HG02763 (cell line): ENCODE data around the gene BDKRB1.
"Not testable (repeated sequence)": the region's sequence is repeated elsewhere in the genome, so short reads cannot be mapped to it uniquely, and the experiment has no call there.

Experiments
- ATAC-seq: cut with Tn5 transposase; IDR thresholded peaks from one replicate; pipeline ENCODE4 v1.9.1; 2021; ENCODE audit warnings: mild to moderate bottlenecking, moderate library complexity; ENCODE audit not compliant: unreplicated experiment

Gene BDKRB1

GRCh38 chr14:96232506-96232905 lies 23.5 kb upstream of the BDKRB1 start:
- ATAC-seq = no peak

DNA sequence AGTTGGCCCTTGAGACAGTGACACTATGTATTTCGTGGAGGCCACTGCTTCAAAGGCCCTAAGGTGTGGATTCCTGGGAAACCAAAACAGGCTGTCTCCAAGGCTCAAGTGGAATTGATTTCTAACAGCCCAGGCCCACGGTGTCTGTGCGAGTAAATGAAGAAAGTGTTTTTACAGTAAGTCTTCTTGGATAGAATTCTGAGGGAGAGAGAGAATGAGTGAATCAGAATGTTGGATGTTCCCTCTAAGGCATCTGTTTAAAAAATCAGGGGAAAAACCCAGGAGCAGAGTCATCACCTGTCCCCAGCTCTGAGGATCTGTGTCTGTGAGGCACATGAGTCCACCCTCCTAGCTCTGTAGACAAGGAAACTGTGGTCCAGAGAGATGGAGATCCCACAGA lies 22.3 kb upstream of the BDKRB1 start:
- ATAC-seq = no peak

- ATAC-seq = no peak
Measured at GRCh38 chr14:96235426-96235825, 20.6 kb upstream of the BDKRB1 start.

DNA sequence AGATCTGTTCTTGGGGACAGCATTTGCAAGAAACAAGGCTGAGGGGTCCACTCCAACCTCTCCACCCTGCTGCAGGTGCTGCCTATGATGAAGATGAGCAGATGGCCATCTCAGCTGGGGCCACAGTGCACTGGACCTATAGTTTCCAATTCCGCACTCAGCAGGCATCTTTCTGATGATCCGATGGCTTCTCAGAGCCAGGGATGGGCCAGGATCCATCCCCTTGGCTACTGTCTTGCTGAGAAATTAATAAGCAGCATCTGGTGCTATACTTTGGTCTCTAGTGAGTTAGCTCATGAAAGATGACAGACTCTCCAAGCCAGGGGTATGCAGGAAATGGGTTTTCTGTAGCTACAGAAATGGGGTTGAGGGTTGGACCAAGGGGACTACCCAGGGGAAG lies 18.4 kb upstream of the BDKRB1 start:
- no peak for ATAC-seq

- no peak for ATAC-seq
Measured at GRCh38 chr14:96238676-96239265, 17.2 kb upstream of the BDKRB1 start.

- ATAC-seq = no peak
Measured at GRCh38 chr14:96239711-96240141, 16.3 kb upstream of the BDKRB1 start.

DNA sequence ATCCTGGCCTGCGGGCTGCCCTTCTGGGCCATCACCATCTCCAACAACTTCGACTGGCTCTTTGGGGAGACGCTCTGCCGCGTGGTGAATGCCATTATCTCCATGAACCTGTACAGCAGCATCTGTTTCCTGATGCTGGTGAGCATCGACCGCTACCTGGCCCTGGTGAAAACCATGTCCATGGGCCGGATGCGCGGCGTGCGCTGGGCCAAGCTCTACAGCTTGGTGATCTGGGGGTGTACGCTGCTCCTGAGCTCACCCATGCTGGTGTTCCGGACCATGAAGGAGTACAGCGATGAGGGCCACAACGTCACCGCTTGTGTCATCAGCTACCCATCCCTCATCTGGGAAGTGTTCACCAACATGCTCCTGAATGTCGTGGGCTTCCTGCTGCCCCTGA lies 15.4 kb upstream of the BDKRB1 start:
- no peak for ATAC-seq

DNA sequence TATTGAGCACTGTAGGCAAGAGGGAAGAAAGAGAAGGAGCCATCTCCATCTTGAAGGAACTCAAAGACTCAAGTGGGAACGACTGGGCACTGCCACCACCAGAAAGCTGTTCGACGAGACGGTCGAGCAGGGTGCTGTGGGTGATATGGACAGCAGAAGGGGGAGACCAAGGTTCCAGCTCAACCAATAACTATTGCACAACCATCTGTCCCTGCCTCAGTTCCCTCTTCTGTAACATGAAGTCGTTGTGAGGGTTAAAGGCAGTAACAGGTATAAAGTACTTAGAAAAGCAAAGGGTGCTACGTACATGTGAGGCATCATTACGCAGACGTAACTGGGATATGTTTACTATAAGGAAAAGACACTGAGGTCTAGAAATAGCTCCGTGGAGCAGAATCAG lies 13.9 kb upstream of the BDKRB1 start:
- no peak for ATAC-seq

DNA sequence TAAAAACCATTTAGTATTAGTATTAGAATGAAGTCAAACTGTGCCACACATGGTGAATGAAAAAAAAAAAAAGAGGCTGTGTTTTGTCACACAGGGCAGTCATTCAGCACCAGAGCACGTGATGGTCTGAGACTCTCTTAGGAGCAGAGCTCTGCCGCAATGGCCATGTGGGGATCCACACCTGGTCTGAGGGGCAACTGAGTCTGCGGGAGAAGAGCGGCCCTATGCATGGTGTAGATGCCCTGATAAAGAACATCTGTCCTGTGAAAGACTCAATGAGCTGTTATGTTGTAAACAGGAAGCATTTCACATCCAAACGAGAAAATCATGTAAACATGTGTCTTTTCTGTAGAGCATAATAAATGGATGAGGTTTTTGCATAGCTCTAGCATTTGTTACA lies 12.2 kb upstream of the BDKRB1 start:
- ATAC-seq = no peak

- ATAC-seq = not testable (repeated sequence)
Measured at GRCh38 chr14:96245074-96245473, 10.9 kb upstream of the BDKRB1 start.

- no peak for ATAC-seq
Measured at GRCh38 chr14:96245710-96246538, 10.1 kb upstream of the BDKRB1 start.

GRCh38 chr14:96246539-96246847 lies 9.5 kb upstream of the BDKRB1 start:
- ATAC-seq = no peak

- ATAC-seq = no peak
Measured at GRCh38 chr14:96247031-96247430, 9.0 kb upstream of the BDKRB1 start.

- ATAC-seq = no peak
Measured at GRCh38 chr14:96249029-96249428, 7.0 kb upstream of the BDKRB1 start.

DNA sequence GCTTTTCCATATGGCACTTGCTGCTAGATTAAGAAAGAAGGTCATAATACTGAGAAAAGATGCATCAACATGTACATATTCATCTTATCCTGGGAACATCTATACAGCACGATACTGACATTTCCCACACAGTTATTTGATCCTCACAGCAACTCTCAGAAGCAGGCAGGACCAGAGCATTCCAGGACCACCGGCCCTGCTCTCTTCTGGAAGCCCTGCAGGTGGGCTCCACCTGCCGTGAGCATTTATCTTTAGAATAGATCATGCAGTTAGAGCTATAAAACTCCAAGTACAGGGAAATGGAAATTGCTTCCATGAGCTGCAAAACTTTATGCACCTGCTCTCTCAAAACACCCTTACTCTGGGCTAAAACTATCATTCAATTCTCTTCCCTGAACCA lies 5.5 kb upstream of the BDKRB1 start:
- ATAC-seq = no peak

DNA sequence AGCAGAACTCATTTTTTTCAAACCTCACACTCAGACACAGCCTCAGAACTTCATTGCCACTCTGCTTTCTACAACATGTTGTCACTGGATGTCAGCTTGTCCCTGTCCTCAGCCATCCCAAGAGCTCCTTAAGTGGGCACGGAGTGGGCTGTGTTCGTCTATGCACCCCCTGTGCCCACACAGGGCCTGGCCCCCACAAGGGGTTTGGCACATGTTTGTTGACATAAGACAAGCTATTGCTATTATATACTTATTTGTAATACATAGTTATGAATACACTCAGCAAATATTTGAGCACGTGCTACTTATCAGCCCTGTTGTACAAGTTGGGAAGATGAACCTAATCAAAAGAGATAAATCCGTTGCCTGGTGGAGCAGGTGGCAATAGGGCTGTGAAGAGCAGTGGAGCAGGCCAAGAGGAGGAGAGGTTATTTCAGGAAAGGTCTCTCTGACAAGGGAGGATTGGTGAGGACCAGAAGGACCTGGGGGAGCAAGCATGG lies 4.3 kb upstream of the BDKRB1 start:
- no peak for ATAC-seq

DNA sequence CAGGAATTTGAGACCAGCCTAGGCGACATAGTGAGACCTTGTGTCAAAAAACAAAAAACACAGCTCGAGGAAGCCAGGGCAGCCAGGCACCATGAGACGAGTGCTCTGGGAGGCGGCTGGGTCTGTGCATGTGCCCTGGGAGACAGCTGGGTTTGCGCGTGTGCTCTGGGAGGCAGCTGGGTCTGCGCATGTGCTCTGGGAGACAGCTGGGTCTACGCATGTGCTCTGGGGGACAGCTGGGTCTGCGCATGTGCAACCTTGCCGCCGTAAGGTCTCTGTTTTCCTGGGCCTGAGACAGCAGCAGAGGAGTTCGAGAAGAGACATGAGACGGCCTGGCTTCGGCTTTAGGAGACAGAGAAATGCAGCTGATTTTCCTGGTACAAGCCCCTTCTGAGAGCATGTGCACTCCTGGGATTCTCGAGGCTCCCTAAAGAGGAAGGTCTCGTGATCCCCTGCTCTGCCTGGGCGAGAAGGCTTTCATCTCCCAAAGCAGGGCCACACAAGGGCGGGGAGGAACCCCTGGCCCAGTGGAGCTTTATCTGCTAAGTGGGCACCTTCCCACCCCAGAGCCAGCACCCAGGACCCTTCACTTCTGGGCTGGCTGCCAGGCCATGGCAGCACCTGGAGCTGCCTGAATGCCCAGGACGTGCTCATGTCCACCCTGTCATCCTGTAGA lies 3.5 kb upstream of the BDKRB1 start:
- no peak for ATAC-seq

DNA sequence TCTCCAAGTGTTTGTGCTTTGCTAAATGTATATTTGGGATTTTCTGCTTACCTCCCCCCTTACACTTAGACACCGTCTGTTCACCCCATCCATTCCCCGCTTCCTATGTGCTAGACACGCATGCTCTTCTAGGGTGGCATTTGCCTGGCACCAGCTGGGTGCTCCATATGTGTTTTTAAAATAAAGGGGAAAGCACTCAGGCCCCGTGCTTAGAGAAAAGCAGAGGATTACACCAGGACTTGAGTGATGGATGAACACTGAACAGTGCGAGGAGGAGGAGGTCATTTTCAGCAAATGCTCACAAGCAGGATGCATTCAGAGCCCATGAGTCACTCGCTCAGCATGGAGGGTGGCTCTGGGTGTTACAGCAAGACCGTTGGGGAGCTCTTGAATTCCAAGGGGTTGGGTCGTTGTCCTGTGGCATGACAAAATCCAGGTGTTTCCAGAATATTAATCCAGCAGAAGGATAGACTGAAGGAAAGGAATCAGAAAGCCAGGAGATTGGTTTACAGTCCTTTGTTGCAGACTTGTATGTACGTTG lies 2.9 kb upstream of the BDKRB1 start:
- no peak for ATAC-seq

DNA sequence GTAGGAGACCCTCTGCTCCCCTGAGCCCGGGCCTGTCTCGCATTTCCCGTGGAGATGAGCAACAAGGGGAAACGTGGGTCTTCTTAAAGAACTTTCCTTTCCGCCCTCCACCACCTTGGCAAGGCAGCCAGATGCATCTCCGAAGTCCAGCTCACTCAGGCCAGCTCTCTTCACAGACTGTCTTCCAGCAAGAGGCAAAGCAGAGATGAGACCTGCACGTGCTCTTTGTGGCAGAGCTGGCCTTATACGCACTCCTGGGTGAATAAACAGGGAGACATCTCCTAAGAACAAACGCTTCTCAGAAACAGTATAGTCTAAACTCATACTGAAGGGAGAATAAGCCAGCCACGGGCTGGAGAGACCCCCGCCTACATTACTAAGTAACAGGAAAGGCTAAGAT lies 1.3 kb upstream of the BDKRB1 start:
- no peak for ATAC-seq

DNA sequence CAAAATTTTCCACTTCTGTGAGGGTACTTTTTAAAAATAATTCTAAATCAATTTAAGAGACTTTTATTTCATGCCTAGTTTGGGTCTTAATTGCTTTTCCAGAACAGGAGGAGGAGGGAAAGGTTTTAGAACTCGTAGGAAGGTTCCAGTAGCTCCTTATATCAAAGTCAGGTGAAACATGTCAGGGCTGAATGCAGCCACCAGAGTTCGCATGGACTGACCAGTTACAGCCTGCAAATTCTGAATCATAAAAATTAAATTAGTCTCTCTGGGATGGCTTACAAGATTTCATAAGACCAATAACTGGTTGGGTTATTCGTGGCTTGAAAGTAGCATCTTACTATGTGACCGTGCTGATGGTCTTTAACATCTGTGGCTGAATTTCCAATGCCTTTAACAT lies 397 bp downstream of the BDKRB1 start:
- ATAC-seq = no peak

GRCh38 chr14:96257056-96257455 lies 1.0 kb downstream of the BDKRB1 start:
- no peak for ATAC-seq

- no peak for ATAC-seq
Measured at GRCh38 chr14:96257900-96258299, 1.9 kb downstream of the BDKRB1 start.
